HL-60/S4 (cell line): ENCODE data around the gene MED15.
"Not testable (repeated sequence)": the region's sequence is repeated elsewhere in the genome, so short reads cannot be mapped to it uniquely, and the experiment has no call there.

Source experiments
- in situ Hi-C: fragments of 300-500 bp; cut with MboI; formaldehyde crosslinking; loops from 2 replicates; pipeline ENCODE4 v1.14.3; 2022; ENCODE audit warnings: low sequenced_read_pairs

The MED15 gene, protein sequence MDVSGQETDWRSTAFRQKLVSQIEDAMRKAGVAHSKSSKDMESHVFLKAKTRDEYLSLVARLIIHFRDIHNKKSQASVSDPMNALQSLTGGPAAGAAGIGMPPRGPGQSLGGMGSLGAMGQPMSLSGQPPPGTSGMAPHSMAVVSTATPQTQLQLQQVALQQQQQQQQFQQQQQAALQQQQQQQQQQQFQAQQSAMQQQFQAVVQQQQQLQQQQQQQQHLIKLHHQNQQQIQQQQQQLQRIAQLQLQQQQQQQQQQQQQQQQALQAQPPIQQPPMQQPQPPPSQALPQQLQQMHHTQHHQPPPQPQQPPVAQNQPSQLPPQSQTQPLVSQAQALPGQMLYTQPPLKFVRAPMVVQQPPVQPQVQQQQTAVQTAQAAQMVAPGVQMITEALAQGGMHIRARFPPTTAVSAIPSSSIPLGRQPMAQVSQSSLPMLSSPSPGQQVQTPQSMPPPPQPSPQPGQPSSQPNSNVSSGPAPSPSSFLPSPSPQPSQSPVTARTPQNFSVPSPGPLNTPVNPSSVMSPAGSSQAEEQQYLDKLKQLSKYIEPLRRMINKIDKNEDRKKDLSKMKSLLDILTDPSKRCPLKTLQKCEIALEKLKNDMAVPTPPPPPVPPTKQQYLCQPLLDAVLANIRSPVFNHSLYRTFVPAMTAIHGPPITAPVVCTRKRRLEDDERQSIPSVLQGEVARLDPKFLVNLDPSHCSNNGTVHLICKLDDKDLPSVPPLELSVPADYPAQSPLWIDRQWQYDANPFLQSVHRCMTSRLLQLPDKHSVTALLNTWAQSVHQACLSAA

DNA sequence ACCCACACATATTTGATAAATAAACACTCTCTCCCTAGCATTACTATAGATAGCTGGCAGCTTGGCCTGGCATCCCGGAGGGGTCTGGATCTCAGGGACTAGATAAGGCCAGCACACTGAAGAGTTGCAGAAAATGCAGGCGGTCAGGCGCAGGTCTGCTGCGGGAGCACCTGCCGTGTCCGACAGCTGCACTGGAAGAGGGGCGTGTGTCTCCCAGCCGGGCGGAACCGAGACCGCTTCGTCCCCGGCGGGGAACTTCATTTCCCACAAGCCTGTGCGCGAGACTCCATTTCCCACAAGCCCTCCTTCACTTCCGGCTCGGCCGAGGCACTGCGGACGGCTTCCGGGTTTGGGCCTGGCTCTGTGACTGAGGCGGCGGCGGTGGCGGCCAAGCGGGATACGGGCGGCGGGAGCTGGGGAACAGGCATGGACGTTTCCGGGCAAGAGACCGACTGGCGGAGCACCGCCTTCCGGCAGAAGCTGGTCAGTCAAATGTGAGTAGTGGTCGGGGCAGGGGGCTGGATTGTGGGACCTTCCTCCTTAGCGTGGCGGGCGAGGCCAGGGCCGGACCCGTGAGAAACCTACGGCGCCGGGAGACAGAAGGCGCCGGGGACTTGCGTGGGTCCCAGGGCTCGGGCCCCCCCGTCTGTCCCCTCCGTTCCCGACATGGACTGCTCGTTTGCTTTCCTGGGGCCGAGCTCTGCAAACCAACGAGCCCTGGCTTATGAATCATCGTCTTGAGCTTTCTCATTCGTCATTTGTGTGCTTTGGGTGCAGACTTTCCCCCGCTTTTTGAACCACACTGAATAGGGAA, at the start of gene MED15:
MED15 (plus strand) TSS at position 358 of the 814 bp plus-strand sequence; CDS start at position 427, 69 bp downstream.
- in situ Hi-C loops, result no loop called here

DNA sequence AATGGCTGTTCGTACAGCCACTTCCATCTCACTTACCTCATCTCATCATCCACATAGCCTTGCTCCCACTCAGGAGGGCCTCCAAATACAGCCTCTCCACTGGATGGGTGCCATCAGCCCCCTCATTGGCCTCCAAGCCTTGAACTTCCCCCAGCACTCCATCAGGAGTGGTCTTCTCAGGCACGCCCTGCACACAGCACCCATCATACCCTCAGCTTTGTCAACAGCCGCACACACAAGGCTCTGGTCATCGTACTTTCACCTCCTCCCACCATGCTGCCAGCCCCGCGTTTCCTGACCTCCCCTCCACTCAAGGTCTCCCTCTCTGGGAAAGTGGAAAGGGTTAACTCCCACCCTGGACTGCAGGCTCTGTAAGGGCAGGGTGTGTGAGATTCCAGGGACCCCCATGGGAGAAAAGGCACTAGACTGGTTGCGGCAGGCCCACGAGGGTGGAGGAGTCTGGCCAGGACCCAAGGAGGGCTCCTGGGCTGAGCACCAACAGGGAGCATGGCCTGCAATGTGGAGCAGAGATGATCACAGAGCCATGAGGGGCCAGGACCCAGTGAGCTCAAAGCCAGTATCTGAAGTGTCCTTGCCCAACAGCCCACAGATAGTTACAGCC, 48.8 kb upstream of the MED15 start:
- in situ Hi-C loops, result no loop called here

GRCh38 chr22:20459152-20459542, 48.3 kb upstream of the MED15 start:
- in situ Hi-C loops, result no loop called here

- in situ Hi-C loops, result loop anchor here (10.0 kb wide), 1 partner anchor 305 kb away; the partner anchor contains the start of gene CCDC188
Measured at GRCh38 chr22:20459862-20460261, 47.5 kb upstream of the MED15 start.

- in situ Hi-C loops, result loop anchor here (10.0 kb wide), 1 partner anchor 309 kb away; the partner anchor contains the start of gene CCDC188
Measured at GRCh38 chr22:20463324-20464095, 43.9 kb upstream of the MED15 start.

GRCh38 chr22:20464096-20464614, 43.3 kb upstream of the MED15 start:
- in situ Hi-C loops, result loop anchor here (10.0 kb wide), 1 partner anchor 309 kb away; the partner anchor contains the start of gene CCDC188

DNA sequence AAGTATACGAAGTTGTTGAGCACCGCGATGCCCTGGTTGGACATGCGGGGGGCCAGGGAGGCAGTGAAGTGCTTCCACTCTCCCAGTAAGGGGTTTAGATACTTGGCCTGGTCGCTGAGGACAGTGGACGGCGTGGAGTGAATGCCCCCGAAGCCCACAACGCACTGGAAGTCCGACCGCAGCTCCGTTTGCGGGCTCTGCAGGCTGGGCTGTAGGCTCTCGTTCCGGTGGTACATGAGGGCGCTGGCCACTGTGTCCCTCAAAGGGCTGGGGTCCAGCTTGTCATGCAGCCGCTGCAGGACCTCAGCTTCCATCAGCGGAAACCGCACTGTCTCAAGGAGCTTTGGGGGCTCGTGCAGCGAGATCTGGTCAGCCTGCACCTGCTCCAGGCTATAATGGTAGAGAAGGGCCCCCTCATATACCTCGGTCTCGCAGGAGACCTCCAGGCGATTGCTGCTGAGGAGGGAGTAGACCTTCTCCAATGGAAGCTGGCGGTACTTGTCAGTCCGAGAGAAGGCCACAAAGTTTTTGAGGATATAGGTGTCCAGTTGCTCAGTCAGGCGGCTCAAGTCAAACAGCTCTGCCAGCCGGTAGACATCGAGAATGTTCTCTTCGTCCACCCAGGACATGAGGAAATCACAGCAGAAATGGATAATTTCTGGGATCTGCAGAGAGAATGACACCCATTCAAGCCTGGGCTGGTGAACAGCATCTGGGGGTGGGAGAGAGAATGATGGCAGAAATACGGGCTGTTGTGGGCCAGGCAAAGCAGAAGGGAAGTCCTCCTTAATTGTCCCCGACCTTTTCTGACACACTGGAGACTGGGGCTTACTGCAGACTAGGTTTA, 42.3 kb upstream of the MED15 start:
- in situ Hi-C loops, result loop anchor here (10.0 kb wide), 1 partner anchor 310 kb away; the partner anchor contains the start of gene CCDC188

DNA sequence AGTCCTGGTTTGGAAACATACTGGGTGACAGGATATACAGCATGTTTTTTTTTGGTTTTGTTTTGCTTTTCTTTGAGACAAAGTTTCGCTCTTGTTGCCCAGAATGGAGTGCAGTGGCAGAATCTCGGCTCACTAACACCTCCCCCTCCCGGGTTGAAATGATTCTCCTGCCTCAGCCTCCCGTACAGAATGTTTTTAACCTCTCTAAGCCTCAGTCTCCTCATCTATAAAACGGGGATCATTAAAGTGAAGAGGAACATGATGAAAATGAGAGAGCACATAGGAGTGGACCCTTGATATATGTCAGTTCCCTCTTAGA, 41.7 kb upstream of the MED15 start:
- in situ Hi-C loops, result loop anchor here (10.0 kb wide), 1 partner anchor 311 kb away; the partner anchor contains the start of gene CCDC188

GRCh38 chr22:20466659-20467379, 40.6 kb upstream of the MED15 start:
- in situ Hi-C loops, result loop anchor here (10.0 kb wide), 1 partner anchor 312 kb away; the partner anchor contains the start of gene CCDC188

GRCh38 chr22:20469110-20469868, 38.1 kb upstream of the MED15 start:
- in situ Hi-C loops, result loop anchor here (10.0 kb wide), 1 partner anchor 314 kb away; the partner anchor contains the start of gene CCDC188

GRCh38 chr22:20470525-20470924, 36.9 kb upstream of the MED15 start:
- in situ Hi-C loops, result not testable (repeated sequence)

- in situ Hi-C loops, result no loop called here
Measured at GRCh38 chr22:20471126-20471833, 36.1 kb upstream of the MED15 start.

GRCh38 chr22:20472629-20473442, 34.6 kb upstream of the MED15 start:
- in situ Hi-C loops, result no loop called here

DNA sequence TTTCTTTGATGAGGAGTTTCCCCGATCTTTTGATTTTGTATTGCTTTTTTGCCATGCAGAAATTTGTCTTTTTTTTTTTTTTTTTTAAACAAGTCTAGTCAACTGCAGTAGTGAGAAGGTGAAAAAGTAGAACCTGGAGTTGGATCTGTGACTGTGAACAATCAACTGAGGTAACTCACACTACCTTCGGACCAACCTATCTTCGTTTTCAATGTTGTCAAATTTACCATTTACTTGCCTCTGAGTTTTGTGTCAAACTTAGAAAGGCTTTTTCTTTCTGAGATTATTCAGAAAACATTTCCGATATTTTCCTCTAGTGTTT, 32.3 kb upstream of the MED15 start:
- in situ Hi-C loops, result no loop called here

- in situ Hi-C loops, result not testable (repeated sequence)
Measured at GRCh38 chr22:20475569-20475968, 31.8 kb upstream of the MED15 start.

GRCh38 chr22:20478059-20478458, 29.4 kb upstream of the MED15 start:
- in situ Hi-C loops, result not testable (repeated sequence)
